Kidney tubule cell (primary cell): Measurements from ENCODE around the gene ADAMTS10.
"Not testable (repeated sequence)": the region's sequence is repeated elsewhere in the genome, so short reads cannot be mapped to it uniquely, and the experiment has no call there.

ENCODE experiments used
- DNase-seq: peaks from one replicate; pipeline ENCODE4 v3.0.0-alpha.2; 2018; ENCODE audit warnings: low spot score

The ADAMTS10 gene

GRCh38 chr19:8626842-8627241, 16.3 kb upstream of the ADAMTS10 start:
- no peak for DNase-seq

- not testable (repeated sequence) for DNase-seq
These were observed 12.4 kb upstream of the ADAMTS10 start for GRCh38 chr19:8622886-8623285.

GRCh38 chr19:8618751-8619150, 8.2 kb upstream of the ADAMTS10 start:
- DNase-seq = no peak

GRCh38 chr19:8617984-8618383, 7.5 kb upstream of the ADAMTS10 start:
- no peak for DNase-seq

- DNase-seq = not testable (repeated sequence)
These were observed 6.8 kb upstream of the ADAMTS10 start for GRCh38 chr19:8617325-8617724.

- DNase-seq = no peak
These were observed 6.3 kb upstream of the ADAMTS10 start for GRCh38 chr19:8616861-8617260.

GRCh38 chr19:8615813-8616596, 5.5 kb upstream of the ADAMTS10 start:
- DNase-seq = peak; percentile 35

GRCh38 chr19:8615024-8615423, 4.5 kb upstream of the ADAMTS10 start:
- DNase-seq = no peak

- no peak for DNase-seq
These were observed 3.9 kb upstream of the ADAMTS10 start for GRCh38 chr19:8614455-8614854.

- no peak for DNase-seq
These were observed 2.3 kb upstream of the ADAMTS10 start for GRCh38 chr19:8612807-8613171.

GRCh38 chr19:8611877-8612806, 1.6 kb upstream of the ADAMTS10 start:
- DNase-seq = peak; percentile 58

GRCh38 chr19:8611391-8611876, 919 bp upstream of the ADAMTS10 start:
- no peak for DNase-seq

- DNase-seq = no peak
These were observed 403 bp upstream of the ADAMTS10 start for GRCh38 chr19:8610936-8611300.

GRCh38 chr19:8609279-8610040, 1.1 kb downstream of the ADAMTS10 start:
- peak; percentile 39 for DNase-seq

GRCh38 chr19:8608941-8609278, 1.6 kb downstream of the ADAMTS10 start:
- no peak for DNase-seq

GRCh38 chr19:8607386-8607785, 3.1 kb downstream of the ADAMTS10 start:
- no peak for DNase-seq

- DNase-seq = no peak
These were observed 5.0 kb downstream of the ADAMTS10 start for GRCh38 chr19:8605514-8605913.

- DNase-seq = no peak
These were observed 8.7 kb downstream of the ADAMTS10 start for GRCh38 chr19:8601796-8602195.

- no peak for DNase-seq
These were observed 9.7 kb downstream of the ADAMTS10 start for GRCh38 chr19:8600816-8601215.

GRCh38 chr19:8600064-8600463, 10.5 kb downstream of the ADAMTS10 start:
- DNase-seq = no peak

GRCh38 chr19:8596168-8596567, 14.3 kb downstream of the ADAMTS10 start:
- DNase-seq = no peak

- no peak for DNase-seq
These were observed 14.9 kb downstream of the ADAMTS10 start for GRCh38 chr19:8595651-8596050.
